ENCODE results near the gene SORCS3. TPM values are rescaled to one million over a fixed set of nuclear protein-coding genes. Genes with fewer than 3 reads are reported as not detected.

The SORCS3 gene
- total RNA-seq, 1 donor from 2014 or later = not detected

- peaks cover 5% of the 10 kb centered on the region for H3K9me3 Mint-ChIP-seq
- intact Hi-C loops (cut with micrococcal nuclease) = no loop called here
Measured at GRCh38 chr10:105195831-105196230, 554.7 kb downstream of the SORCS3 start.

GRCh38 chr10:105197598-105198364, 556.7 kb downstream of the SORCS3 start:
- no peaks in the 10 kb centered on the region for H3K36me3 Mint-ChIP-seq (ENCODE audit: low read depth)
- intact Hi-C loops (cut with micrococcal nuclease) = no loop called here
- DNase-seq (ENCODE audit: low spot score) = no peak
- peaks cover 5% of the 10 kb centered on the region for H3K9me3 Mint-ChIP-seq
- no peak overlapping the region for H3K27ac Mint-ChIP-seq
- no peak overlapping the region for H3K4me3 Mint-ChIP-seq
- no peaks in the 10 kb centered on the region for H3K4me1 Mint-ChIP-seq (ENCODE audit: low read depth)
- H3K27me3 Mint-ChIP-seq (ENCODE audit: insufficient read depth) = no peaks in the 10 kb centered on the region

More at GRCh38 chr10:105195831-105196230, 554.7 kb downstream of the SORCS3 start:
- no peak overlapping the region for H3K27ac Mint-ChIP-seq
- DNase-seq (ENCODE audit: low spot score) = no peak
- no peak overlapping the region for H3K4me3 Mint-ChIP-seq
- H3K36me3 Mint-ChIP-seq (ENCODE audit: low read depth) = no peaks in the 10 kb centered on the region
- H3K27me3 Mint-ChIP-seq (ENCODE audit: insufficient read depth) = no peaks in the 10 kb centered on the region
- H3K4me1 Mint-ChIP-seq (ENCODE audit: low read depth) = no peaks in the 10 kb centered on the region

DNA sequence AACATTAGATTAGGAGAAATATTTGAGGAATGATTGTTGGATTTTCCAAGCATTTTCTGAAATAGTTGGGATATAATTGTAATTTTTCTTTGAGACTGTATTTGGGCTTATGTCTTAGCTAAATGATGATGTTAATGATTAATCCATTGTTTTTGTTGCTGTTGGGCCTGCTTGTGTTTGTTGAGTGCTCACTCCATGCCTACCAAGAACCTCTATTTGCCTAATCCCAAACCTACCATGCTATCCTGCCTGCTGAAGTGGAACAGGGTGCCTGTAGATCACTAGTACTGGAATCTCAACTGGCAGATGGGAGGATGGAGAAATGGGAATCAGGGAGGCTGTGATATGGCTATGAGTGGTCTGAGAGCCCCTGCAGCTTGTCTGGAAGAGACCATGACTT, 565.5 kb downstream of the SORCS3 start:
- intact Hi-C loops (cut with micrococcal nuclease) = no loop called here
- H3K4me3 Mint-ChIP-seq = no peak overlapping the region
- H3K27me3 Mint-ChIP-seq (ENCODE audit: insufficient read depth) = no peaks in the 10 kb centered on the region
- H3K36me3 Mint-ChIP-seq (ENCODE audit: low read depth) = no peaks in the 10 kb centered on the region
- DNase-seq (ENCODE audit: low spot score) = no peak
- H3K9me3 Mint-ChIP-seq = peaks cover under 1% of the 10 kb centered on the region
- no peaks in the 10 kb centered on the region for H3K4me1 Mint-ChIP-seq (ENCODE audit: low read depth)
- no peak overlapping the region for H3K27ac Mint-ChIP-seq

- intact Hi-C loops (cut with micrococcal nuclease) = no loop called here
- H3K4me1 Mint-ChIP-seq (ENCODE audit: low read depth) = no peaks in the 10 kb centered on the region
- H3K9me3 Mint-ChIP-seq = peaks cover 4% of the 10 kb centered on the region
- H3K27ac Mint-ChIP-seq = no peak overlapping the region
- H3K27me3 Mint-ChIP-seq (ENCODE audit: insufficient read depth) = no peaks in the 10 kb centered on the region
- no peak overlapping the region for H3K4me3 Mint-ChIP-seq
- no peak for DNase-seq (ENCODE audit: low spot score)
- no peaks in the 10 kb centered on the region for H3K36me3 Mint-ChIP-seq (ENCODE audit: low read depth)
Measured at GRCh38 chr10:105207476-105207995, 566.4 kb downstream of the SORCS3 start.

DNA sequence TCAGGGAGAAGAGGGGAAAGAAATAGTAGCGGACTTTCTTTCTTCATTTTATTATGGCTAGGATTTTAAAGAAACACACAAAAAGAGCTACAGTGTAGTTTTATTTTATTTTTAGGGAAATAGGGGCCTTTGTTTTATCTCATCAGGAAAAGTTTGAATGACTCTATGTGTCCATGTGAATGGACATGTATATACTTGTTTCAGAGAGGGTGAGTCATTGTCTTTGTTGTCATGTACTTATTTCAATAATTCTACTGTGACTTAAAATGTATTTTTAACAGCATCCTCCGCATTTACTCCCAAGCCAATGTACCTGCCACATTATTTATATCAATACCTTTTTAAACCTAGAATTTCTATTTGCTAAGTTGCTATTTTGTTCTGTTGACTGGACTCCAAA, 569.5 kb downstream of the SORCS3 start:
- no peak for DNase-seq (ENCODE audit: low spot score)
- Mint-ChIP-seq H3K36me3 (ENCODE audit: low read depth) (no peaks in the 10 kb centered on the region), H3K27ac (no peak overlapping the region), H3K4me3 (no peak overlapping the region), H3K27me3 (ENCODE audit: insufficient read depth) (no peaks in the 10 kb centered on the region), H3K4me1 (ENCODE audit: low read depth) (no peaks in the 10 kb centered on the region), H3K9me3 (peaks cover 5% of the 10 kb centered on the region)
- intact Hi-C loops (cut with micrococcal nuclease) = no loop called here

DNA sequence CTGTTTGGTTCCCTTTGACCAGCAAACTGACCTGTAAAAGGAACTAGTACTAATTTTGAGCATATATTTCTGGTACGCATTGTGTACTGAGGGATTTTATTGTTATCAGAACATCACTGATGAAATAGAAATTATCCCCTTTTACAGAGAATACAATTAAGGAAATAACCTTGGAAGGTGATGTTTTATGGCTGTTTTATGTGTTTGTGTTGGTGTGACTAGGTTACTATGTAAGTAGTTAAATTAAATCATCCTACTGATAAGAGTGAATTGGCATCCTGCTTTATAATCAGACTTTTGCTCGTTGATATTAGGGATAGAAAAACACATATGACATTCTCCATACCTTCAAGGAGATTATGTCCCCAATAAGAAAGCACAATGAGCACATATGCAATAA, 596.6 kb downstream of the SORCS3 start:
- no peaks in the 10 kb centered on the region for H3K27me3 Mint-ChIP-seq (ENCODE audit: insufficient read depth)
- H3K4me1 Mint-ChIP-seq (ENCODE audit: low read depth) = no peaks in the 10 kb centered on the region
- intact Hi-C loops (cut with micrococcal nuclease) = no loop called here
- no peaks in the 10 kb centered on the region for H3K36me3 Mint-ChIP-seq (ENCODE audit: low read depth)
- H3K4me3 Mint-ChIP-seq = no peak overlapping the region
- H3K9me3 Mint-ChIP-seq = peaks cover 13% of the 10 kb centered on the region
- H3K27ac Mint-ChIP-seq = no peak overlapping the region
- no peak for DNase-seq (ENCODE audit: low spot score)

DNA sequence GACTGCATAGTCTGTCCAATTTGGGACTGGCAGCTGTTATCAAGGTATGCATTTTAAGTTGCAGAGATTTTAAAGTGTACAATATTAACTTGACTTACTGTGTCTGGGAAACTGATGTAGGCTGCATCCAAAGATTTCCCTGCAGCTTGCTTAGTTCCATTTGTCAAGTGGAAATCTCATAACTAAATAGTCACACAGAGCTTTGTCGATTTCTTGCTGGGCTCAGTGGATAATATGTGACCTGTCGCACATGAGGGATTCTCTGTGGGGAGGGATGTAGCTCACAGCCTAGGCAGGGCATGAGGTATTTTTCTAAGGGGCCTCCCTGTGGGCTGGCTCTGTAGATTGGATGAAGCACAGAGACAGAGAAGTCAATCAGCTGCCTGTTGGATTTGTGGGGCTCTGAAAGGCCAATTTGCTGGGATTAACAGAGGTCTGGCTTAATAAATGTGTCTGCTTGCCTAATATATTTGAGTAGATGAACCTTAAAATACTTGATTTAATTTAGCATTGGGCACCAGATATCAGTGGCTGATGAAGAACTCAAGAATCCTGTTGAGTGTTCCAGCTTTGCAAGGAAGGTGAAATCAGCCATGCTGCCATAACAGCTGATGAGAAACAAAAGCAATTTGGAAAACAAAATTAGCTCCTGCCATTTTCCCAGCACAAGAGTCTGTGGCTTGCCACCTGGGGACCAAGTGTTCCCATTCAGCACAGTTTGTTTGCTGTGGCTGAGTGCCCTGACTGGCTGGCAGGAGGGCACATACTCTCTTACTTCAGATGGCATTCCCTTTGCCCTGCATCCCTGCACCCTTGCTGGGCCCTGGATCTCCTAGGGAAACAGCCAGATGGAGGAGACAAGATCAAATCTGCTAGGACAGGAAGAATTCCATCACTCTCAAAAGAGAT, 598.5 kb downstream of the SORCS3 start:
- peaks cover 4% of the 10 kb centered on the region for H3K9me3 Mint-ChIP-seq
- intact Hi-C loops (cut with micrococcal nuclease) = no loop called here
- H3K4me1 Mint-ChIP-seq (ENCODE audit: low read depth) = no peaks in the 10 kb centered on the region
- no peak overlapping the region for H3K27ac Mint-ChIP-seq
- H3K36me3 Mint-ChIP-seq (ENCODE audit: low read depth) = no peaks in the 10 kb centered on the region
- no peaks in the 10 kb centered on the region for H3K27me3 Mint-ChIP-seq (ENCODE audit: insufficient read depth)
- no peak for DNase-seq (ENCODE audit: low spot score)
- H3K4me3 Mint-ChIP-seq = no peak overlapping the region

DNA sequence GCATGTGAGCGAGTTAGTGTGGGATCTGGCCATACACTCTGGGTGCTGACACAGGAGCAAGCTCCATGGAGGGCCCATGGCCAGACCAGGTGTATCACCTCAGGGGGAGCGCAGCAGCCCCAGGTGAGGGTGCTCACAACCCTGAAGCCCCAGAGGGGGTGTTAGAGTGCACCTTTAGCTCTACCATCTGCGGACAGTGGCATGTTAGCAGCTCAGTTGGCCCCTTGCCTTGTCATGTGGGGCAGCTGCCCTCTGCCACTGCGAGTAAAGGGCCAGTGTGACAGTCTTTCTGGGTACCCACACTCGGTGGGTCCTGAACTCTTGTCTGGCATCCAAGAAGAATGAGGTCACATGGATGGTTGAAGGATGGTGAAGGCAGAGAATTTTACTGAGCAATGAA, 600.2 kb downstream of the SORCS3 start:
- Mint-ChIP-seq H3K4me3 (no peak overlapping the region), H3K36me3 (ENCODE audit: low read depth) (no peaks in the 10 kb centered on the region), H3K27ac (no peak overlapping the region), H3K9me3 (no peaks in the 10 kb centered on the region), H3K27me3 (ENCODE audit: insufficient read depth) (no peaks in the 10 kb centered on the region), H3K4me1 (ENCODE audit: low read depth) (no peaks in the 10 kb centered on the region)
- DNase-seq (ENCODE audit: low spot score) = no peak
- intact Hi-C loops (cut with micrococcal nuclease) = no loop called here

DNA sequence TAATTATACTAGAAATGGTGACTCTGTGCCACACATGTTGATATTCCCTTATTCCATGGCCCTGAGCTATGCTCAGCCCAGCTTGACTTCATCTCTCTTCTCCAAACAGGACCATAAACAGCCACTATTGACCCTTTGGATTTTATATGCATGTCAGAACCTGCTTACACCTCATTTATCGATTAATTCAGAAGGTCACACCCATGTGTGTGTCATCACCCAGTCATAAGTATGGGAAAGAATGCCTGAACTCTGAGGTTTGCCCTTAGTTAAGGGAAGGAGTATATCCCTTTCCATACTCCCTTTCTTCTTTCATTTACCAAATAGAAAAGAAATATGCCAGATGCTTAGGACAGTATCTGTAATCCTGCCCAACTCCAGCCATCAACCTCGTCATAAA, 602.3 kb downstream of the SORCS3 start:
- intact Hi-C loops (cut with micrococcal nuclease) = no loop called here
- Mint-ChIP-seq H3K27ac (no peak overlapping the region), H3K36me3 (ENCODE audit: low read depth) (no peaks in the 10 kb centered on the region), H3K4me1 (ENCODE audit: low read depth) (no peaks in the 10 kb centered on the region), H3K27me3 (ENCODE audit: insufficient read depth) (no peaks in the 10 kb centered on the region), H3K9me3 (no peaks in the 10 kb centered on the region), H3K4me3 (no peak overlapping the region)
- DNase-seq (ENCODE audit: low spot score) = no peak

GRCh38 chr10:105243825-105244224, 602.7 kb downstream of the SORCS3 start:
- no peaks in the 10 kb centered on the region for H3K9me3 Mint-ChIP-seq
- no peak overlapping the region for H3K4me3 Mint-ChIP-seq
- intact Hi-C loops (cut with micrococcal nuclease) = no loop called here
- H3K4me1 Mint-ChIP-seq (ENCODE audit: low read depth) = no peaks in the 10 kb centered on the region
- no peak for DNase-seq (ENCODE audit: low spot score)
- no peak overlapping the region for H3K27ac Mint-ChIP-seq
- H3K27me3 Mint-ChIP-seq (ENCODE audit: insufficient read depth) = no peaks in the 10 kb centered on the region
- H3K36me3 Mint-ChIP-seq (ENCODE audit: low read depth) = no peaks in the 10 kb centered on the region

- Mint-ChIP-seq H3K27ac (no peak overlapping the region), H3K4me1 (ENCODE audit: low read depth) (no peaks in the 10 kb centered on the region), H3K27me3 (ENCODE audit: insufficient read depth) (no peaks in the 10 kb centered on the region), H3K36me3 (ENCODE audit: low read depth) (no peaks in the 10 kb centered on the region), H3K9me3 (no peaks in the 10 kb centered on the region), H3K4me3 (no peak overlapping the region)
- DNase-seq (ENCODE audit: low spot score) = no peak
- intact Hi-C loops (cut with micrococcal nuclease) = no loop called here
Measured at GRCh38 chr10:105247831-105248499, 606.9 kb downstream of the SORCS3 start.

DNA sequence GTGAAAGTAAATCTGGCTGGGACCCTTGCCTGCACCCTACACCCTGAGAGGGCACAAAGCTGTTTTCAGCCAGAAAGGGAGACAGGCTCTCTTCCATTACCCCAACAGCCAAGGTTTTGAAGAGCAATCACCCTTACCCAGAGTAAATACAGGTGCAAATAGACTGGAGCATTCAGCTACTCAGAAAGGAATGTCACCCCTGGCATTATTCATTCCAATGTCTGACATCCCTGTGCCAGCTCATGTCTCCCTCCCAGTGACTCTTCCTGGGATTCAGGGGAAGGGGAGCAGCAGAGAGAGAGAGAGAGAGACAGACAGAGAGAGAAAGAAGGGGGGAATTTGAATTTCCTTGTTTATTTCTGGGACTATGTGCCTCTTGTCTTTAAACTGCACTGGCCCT, 611.8 kb downstream of the SORCS3 start:
- no peak overlapping the region for H3K27ac Mint-ChIP-seq
- intact Hi-C loops (cut with micrococcal nuclease) = loop anchor here (10.0 kb wide), 1 partner anchor 678 kb away; no protein-coding TSS in a partner anchor
- no peaks in the 10 kb centered on the region for H3K4me1 Mint-ChIP-seq (ENCODE audit: low read depth)
- no peak overlapping the region for H3K4me3 Mint-ChIP-seq
- no peaks in the 10 kb centered on the region for H3K36me3 Mint-ChIP-seq (ENCODE audit: low read depth)
- H3K9me3 Mint-ChIP-seq = no peaks in the 10 kb centered on the region
- no peaks in the 10 kb centered on the region for H3K27me3 Mint-ChIP-seq (ENCODE audit: insufficient read depth)
- no peak for DNase-seq (ENCODE audit: low spot score)
